Tibial nerve (tissue), 4 donors: ENCODE results near the gene BICRA.

Source experiments
- CTCF ChIP-seq, 5 experiments: fragments of 200-600 bp in 3 of 5; fragments of 450-650 bp in 2 of 5; sonication (generic) in 3 of 5; IDR thresholded peaks; one replicate each; pipeline ENCODE4 v1.5.1; 2016 to 2019; ENCODE audit warnings: antibody characterized with exemption in 5 of 5, mild to moderate bottlenecking in 3 of 5, moderate library complexity in 2 of 5
- EP300 ChIP-seq, 2 donors: sonication (generic); formaldehyde crosslinking; IDR thresholded peaks; one replicate each; pipeline ENCODE4 v1.6.1; 2017; ENCODE audit warnings: antibody characterized with exemption in 2 of 2, mild to moderate bottlenecking in 1 of 2
- POLR2A ChIP-seq, 2 donors: fragments of 450-650 bp; IDR thresholded peaks; one replicate each; pipeline ENCODE4 v1.6.1; 2017; ENCODE audit warnings: antibody characterized with exemption in 2 of 2, mild to moderate bottlenecking in 2 of 2, moderate library complexity in 2 of 2

- TF ChIP-seq CTCF (IDR thresholded peaks at IDR 0.05) = no peak
- no peak for TF ChIP-seq POLR2A (IDR thresholded peaks at IDR 0.05)
- TF ChIP-seq EP300 (IDR thresholded peaks at IDR 0.05) = no peak
Measured at GRCh38 chr19:47633517-47633916, 24.6 kb downstream of the BICRA start.
